ENCODE results near the gene ST13.
A peak's percentile ranks its signal among the peaks of the same experiment; 100 is the strongest.
"Not testable (repeated sequence)": the region's sequence is repeated elsewhere in the genome, so short reads cannot be mapped to it uniquely, and the experiment has no call there.

ST13 gene

GRCh38 chr22:40856513-40857308 is at the start of gene ST13, which contains the start of gene XPNPEP3:
Gene ST13, minus strand, starts transcription at chr22:40856639. Its CDS starts 99 bp downstream, at chr22:40856540.
Gene XPNPEP3, plus strand, starts transcription at chr22:40857148. Its CDS starts 34 bp downstream, at chr22:40857182.
- peak; percentile 98 to 99 for DNase-seq
- TF ChIP-seq POLR2A (IDR thresholded peaks at IDR 0.05; ENCODE audit: low read length) (peak; percentile 82), GATA1 (IDR thresholded peaks at IDR 0.05; ENCODE audit: low read depth, low read length) (no peak)

GRCh38 chr22:40904101-40904500 is 47.7 kb upstream of the ST13 start:
- no peak for DNase-seq
- TF ChIP-seq GATA1 (IDR thresholded peaks at IDR 0.05; ENCODE audit: low read depth, low read length), result no peak
- no peak for TF ChIP-seq POLR2A (IDR thresholded peaks at IDR 0.05; ENCODE audit: low read length)

- DNase-seq, result peak; percentile 84 to 88
- no peak for TF ChIP-seq POLR2A (IDR thresholded peaks at IDR 0.05; ENCODE audit: low read length)
- no peak for TF ChIP-seq GATA1 (IDR thresholded peaks at IDR 0.05; ENCODE audit: low read depth, low read length)
Measured at GRCh38 chr22:40898850-40899357, 42.5 kb upstream of the ST13 start.

GRCh38 chr22:40894417-40894816 is 38.0 kb upstream of the ST13 start:
- no peak for DNase-seq
- no peak for TF ChIP-seq POLR2A (IDR thresholded peaks at IDR 0.05; ENCODE audit: low read length)
- TF ChIP-seq GATA1 (IDR thresholded peaks at IDR 0.05; ENCODE audit: low read depth, low read length), result no peak

- DNase-seq, result no peak
- TF ChIP-seq POLR2A (IDR thresholded peaks at IDR 0.05; ENCODE audit: low read length) (no peak), GATA1 (IDR thresholded peaks at IDR 0.05; ENCODE audit: low read depth, low read length) (no peak)
Measured at GRCh38 chr22:40890881-40891280, 34.4 kb upstream of the ST13 start.

- TF ChIP-seq POLR2A (IDR thresholded peaks at IDR 0.05; ENCODE audit: low read length) (no peak), GATA1 (IDR thresholded peaks at IDR 0.05; ENCODE audit: low read depth, low read length) (no peak)
- no peak for DNase-seq
Measured at GRCh38 chr22:40889116-40889515, 32.7 kb upstream of the ST13 start.

GRCh38 chr22:40878922-40879321 is 22.5 kb upstream of the ST13 start:
- DNase-seq, result no peak
- no peak for TF ChIP-seq POLR2A (IDR thresholded peaks at IDR 0.05; ENCODE audit: low read length)
- TF ChIP-seq GATA1 (IDR thresholded peaks at IDR 0.05; ENCODE audit: low read depth, low read length), result no peak

- no peak for TF ChIP-seq GATA1 (IDR thresholded peaks at IDR 0.05; ENCODE audit: low read depth, low read length)
- TF ChIP-seq POLR2A (IDR thresholded peaks at IDR 0.05; ENCODE audit: low read length), result no peak
- DNase-seq, result no peak
Measured at GRCh38 chr22:40877488-40877887, 21.0 kb upstream of the ST13 start.

- DNase-seq, result no peak
- no peak for TF ChIP-seq GATA1 (IDR thresholded peaks at IDR 0.05; ENCODE audit: low read depth, low read length)
- TF ChIP-seq POLR2A (IDR thresholded peaks at IDR 0.05; ENCODE audit: low read length), result no peak
Measured at GRCh38 chr22:40876907-40877306, 20.5 kb upstream of the ST13 start.

GRCh38 chr22:40875111-40875510 is 18.7 kb upstream of the ST13 start:
- DNase-seq, result no peak
- TF ChIP-seq POLR2A (IDR thresholded peaks at IDR 0.05; ENCODE audit: low read length), result no peak
- TF ChIP-seq GATA1 (IDR thresholded peaks at IDR 0.05; ENCODE audit: low read depth, low read length), result no peak

- no peak for DNase-seq
- TF ChIP-seq GATA1 (IDR thresholded peaks at IDR 0.05; ENCODE audit: low read depth, low read length) (no peak), POLR2A (IDR thresholded peaks at IDR 0.05; ENCODE audit: low read length) (no peak)
Measured at GRCh38 chr22:40874016-40874415, 17.6 kb upstream of the ST13 start.

- DNase-seq, result not testable (repeated sequence)
Measured at GRCh38 chr22:40868379-40868778, 11.9 kb upstream of the ST13 start.

GRCh38 chr22:40867109-40867508 is 10.7 kb upstream of the ST13 start:
- TF ChIP-seq POLR2A (IDR thresholded peaks at IDR 0.05; ENCODE audit: low read length), result no peak
- no peak for TF ChIP-seq GATA1 (IDR thresholded peaks at IDR 0.05; ENCODE audit: low read depth, low read length)
- DNase-seq, result no peak

GRCh38 chr22:40862537-40862936 is 6.1 kb upstream of the ST13 start:
- TF ChIP-seq POLR2A (IDR thresholded peaks at IDR 0.05; ENCODE audit: low read length), result no peak
- TF ChIP-seq GATA1 (IDR thresholded peaks at IDR 0.05; ENCODE audit: low read depth, low read length), result no peak
- no peak for DNase-seq

GRCh38 chr22:40862013-40862412 is 5.6 kb upstream of the ST13 start, which contains the start of gene DNAJB7:
Gene DNAJB7, minus strand, starts transcription at chr22:40862113. Its CDS starts 119 bp downstream, at chr22:40861994.
- DNase-seq, result no peak
- TF ChIP-seq POLR2A (IDR thresholded peaks at IDR 0.05; ENCODE audit: low read length) (no peak), GATA1 (IDR thresholded peaks at IDR 0.05; ENCODE audit: low read depth, low read length) (no peak)
